Liver (tissue), 3 donors: ENCODE data around the gene TSC22D2.

ENCODE experiments used
- RAD21 ChIP-seq, 2 donors: IDR thresholded peaks; 2 replicates each; pipeline ENCODE4 v1.6.1; 2016; ENCODE audit warnings: antibody characterized with exemption in 2 of 2, mild to moderate bottlenecking in 2 of 2
- RXRA ChIP-seq, 2 donors: IDR thresholded peaks; 2 replicates each; pipeline ENCODE4 v1.6.1; 2017 to 2018; ENCODE audit warnings: antibody characterized with exemption in 2 of 2, mild to moderate bottlenecking in 1 of 2
- TAF1 ChIP-seq: conservative IDR thresholded peaks from 2 replicates; pipeline ENCODE4 v1.6.1; 2016; ENCODE audit warnings: antibody characterized with exemption, mild to moderate bottlenecking
- TF ChIP-seq, protein P1 (sequence below): fragments of 150-350 bp; IDR thresholded peaks from 2 replicates; pipeline ENCODE4 v1.5.1; 2017; ENCODE audit warnings: improper control_type of control experiment, low read depth, low read length; ENCODE audit not compliant: missing input control
- donor health status: healthy.
- donor health status: healthy.

- TF ChIP-seq, protein P1, sequence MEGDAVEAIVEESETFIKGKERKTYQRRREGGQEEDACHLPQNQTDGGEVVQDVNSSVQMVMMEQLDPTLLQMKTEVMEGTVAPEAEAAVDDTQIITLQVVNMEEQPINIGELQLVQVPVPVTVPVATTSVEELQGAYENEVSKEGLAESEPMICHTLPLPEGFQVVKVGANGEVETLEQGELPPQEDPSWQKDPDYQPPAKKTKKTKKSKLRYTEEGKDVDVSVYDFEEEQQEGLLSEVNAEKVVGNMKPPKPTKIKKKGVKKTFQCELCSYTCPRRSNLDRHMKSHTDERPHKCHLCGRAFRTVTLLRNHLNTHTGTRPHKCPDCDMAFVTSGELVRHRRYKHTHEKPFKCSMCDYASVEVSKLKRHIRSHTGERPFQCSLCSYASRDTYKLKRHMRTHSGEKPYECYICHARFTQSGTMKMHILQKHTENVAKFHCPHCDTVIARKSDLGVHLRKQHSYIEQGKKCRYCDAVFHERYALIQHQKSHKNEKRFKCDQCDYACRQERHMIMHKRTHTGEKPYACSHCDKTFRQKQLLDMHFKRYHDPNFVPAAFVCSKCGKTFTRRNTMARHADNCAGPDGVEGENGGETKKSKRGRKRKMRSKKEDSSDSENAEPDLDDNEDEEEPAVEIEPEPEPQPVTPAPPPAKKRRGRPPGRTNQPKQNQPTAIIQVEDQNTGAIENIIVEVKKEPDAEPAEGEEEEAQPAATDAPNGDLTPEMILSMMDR = no peak
- TF ChIP-seq RXRA (IDR thresholded peaks at IDR 0.05) = no peak
- TF ChIP-seq TAF1 = no peak
- TF ChIP-seq RAD21 (IDR thresholded peaks at IDR 0.05) = no peak
Measured at GRCh38 chr3:150444371-150444770, 36.3 kb downstream of the TSC22D2 start.
